Activated CD8-positive, alpha-beta T cell treated with anti-CD3 and anti-CD28 coated beads for 36 hours (primary cell): ENCODE results near the gene ABHD11. TPM values are rescaled to one million over a fixed set of nuclear protein-coding genes. Genes with fewer than 3 reads are reported as not detected.

ENCODE experiments used
- ATAC-seq: fragments of 200-7000 bp; cut with Tn5 transposase; one replicate; pipeline ENCODE4 v1.10.0; 2021; ENCODE audit warnings: mild to moderate bottlenecking, moderate library complexity
- CTCF ChIA-PET: fragments of 350-600 bp; sonication (Branson Sonifier 250); formaldehyde crosslinking; loops from one replicate; lab custom pipeline; 2021; ENCODE audit warnings: antibody characterized with exemption; lab: Charles Lee
- POLR2A ChIA-PET: fragments of 350-600 bp; sonication (Branson Sonifier 250); formaldehyde crosslinking; loops from one replicate; lab custom pipeline; 2021; ENCODE audit warnings: antibody characterized with exemption; lab: Charles Lee
- DNase-seq: peaks from one replicate; pipeline ENCODE4 v3.0.0-alpha.2; 2020
- H3K27ac Mint-ChIP-seq: one replicate; pipeline ENCODE4 v1.8.0; 2021; ENCODE audit warnings: mild to moderate bottlenecking, mixed read lengths
- H3K27me3 Mint-ChIP-seq: one replicate; pipeline ENCODE4 v1.8.0; 2021; ENCODE audit warnings: mixed read lengths
- H3K36me3 Mint-ChIP-seq: one replicate; pipeline ENCODE4 v1.8.0; 2021; ENCODE audit warnings: low read depth, mixed read lengths
- H3K4me1 Mint-ChIP-seq: one replicate; pipeline ENCODE4 v1.8.0; 2021; ENCODE audit warnings: low read depth, mixed read lengths
- H3K4me3 Mint-ChIP-seq: one replicate; pipeline ENCODE4 v1.8.0; 2021; ENCODE audit warnings: mild to moderate bottlenecking, moderate library complexity, mixed read lengths
- H3K9me3 Mint-ChIP-seq: one replicate; pipeline ENCODE4 v1.8.0; 2021; ENCODE audit warnings: mixed read lengths
- intact Hi-C: fragments of 100-400 bp; cut with micrococcal nuclease; formaldehyde crosslinking; loops from one replicate; pipeline ENCODE4 v1.10.0; 2022
- total RNA-seq, 2 experiments: library from RNA; stranded (reverse); gene quantifications; one replicate each; pipeline ENCODE4 v1.2.3, GENCODE V29; 2021
- TF ChIP-seq, protein P1 (sequence below): fragments of 200-600 bp; IDR thresholded peaks from one replicate; pipeline ENCODE4 v1.8.0; 2022; ENCODE audit warnings: antibody characterized with exemption, mild to moderate bottlenecking

ABHD11 gene
- total RNA-seq, 2 experiments from 2014 or later = 19.0 to 21.5 TPM

DNA sequence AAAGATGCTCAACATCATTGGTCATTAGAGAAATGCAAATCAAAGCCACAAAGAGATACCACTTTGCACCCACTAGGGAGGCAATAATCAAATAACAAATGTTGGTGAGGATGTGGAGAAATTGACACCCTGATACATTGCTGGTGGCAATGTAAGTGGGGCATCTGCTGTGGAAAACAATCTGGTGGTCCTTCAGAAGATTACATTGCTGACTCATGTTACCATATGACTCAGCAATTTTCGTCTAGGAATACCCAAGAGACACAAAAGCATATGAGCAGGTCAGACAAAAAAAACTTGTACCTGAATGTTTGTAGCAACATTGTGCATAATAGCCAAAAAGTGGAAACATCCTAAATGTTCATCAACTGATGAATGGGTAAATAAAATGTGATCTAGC, 36.3 kb upstream of the ABHD11 start:
- Mint-ChIP-seq H3K4me3 (no peak overlapping the region), H3K4me1 (peaks cover 6% of the 10 kb centered on the region), H3K27ac (no peak overlapping the region), H3K9me3 (no peaks in the 10 kb centered on the region), H3K27me3 (peaks cover 17% of the 10 kb centered on the region), H3K36me3 (no peaks in the 10 kb centered on the region)
- ChIA-PET POLR2A (no interaction called here), CTCF (no interaction called here)
- no peak for DNase-seq
- TF ChIP-seq, protein P1, sequence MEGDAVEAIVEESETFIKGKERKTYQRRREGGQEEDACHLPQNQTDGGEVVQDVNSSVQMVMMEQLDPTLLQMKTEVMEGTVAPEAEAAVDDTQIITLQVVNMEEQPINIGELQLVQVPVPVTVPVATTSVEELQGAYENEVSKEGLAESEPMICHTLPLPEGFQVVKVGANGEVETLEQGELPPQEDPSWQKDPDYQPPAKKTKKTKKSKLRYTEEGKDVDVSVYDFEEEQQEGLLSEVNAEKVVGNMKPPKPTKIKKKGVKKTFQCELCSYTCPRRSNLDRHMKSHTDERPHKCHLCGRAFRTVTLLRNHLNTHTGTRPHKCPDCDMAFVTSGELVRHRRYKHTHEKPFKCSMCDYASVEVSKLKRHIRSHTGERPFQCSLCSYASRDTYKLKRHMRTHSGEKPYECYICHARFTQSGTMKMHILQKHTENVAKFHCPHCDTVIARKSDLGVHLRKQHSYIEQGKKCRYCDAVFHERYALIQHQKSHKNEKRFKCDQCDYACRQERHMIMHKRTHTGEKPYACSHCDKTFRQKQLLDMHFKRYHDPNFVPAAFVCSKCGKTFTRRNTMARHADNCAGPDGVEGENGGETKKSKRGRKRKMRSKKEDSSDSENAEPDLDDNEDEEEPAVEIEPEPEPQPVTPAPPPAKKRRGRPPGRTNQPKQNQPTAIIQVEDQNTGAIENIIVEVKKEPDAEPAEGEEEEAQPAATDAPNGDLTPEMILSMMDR = no peak
- no peak for ATAC-seq
- intact Hi-C loops = no loop called here

DNA sequence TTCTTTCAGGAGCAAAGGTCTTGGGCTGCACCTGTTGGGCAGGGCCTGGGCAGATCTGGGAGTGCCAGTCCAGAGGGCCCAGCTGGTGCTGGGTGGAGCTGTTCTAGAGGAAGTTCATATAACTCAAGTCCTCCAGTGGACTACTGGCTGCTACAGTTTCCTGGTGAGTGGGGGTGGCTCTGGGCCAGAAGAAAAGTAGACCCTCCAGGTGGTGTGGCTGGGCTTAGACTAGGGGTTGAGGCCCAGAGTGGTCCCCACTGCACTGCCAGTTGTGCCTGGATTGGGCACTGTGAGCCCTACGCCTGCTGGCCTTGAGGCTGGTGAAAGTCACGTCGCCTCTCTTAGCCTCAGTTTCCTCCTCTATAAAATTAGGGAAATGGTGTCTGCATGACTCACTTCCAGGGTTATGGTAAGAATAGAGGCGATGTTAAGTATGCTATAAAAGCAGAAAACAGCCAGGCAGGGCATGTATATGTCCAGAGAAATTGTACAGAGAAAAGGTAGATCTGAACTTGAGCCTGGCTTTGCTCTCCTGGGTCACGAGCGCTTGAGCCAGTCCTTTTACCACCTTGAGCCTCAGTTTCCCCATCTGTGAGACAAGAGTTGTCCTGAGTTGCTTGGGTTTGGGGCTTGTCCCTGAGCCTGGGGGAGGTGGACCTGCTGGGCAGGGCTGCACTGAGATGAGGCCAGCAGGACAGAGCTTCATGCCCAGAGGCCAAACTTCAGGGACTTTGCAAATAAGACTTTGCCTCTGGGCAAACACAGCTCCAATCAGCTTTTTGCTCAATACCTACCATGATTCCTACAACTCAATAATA, 35.3 kb upstream of the ABHD11 start:
- DNase-seq (no peak), ATAC-seq (no peak)
- H3K27me3 Mint-ChIP-seq = peaks cover 21% of the 10 kb centered on the region
- CTCF ChIA-PET = no interaction called here
- no peaks in the 10 kb centered on the region for H3K9me3 Mint-ChIP-seq
- no peak overlapping the region for H3K27ac Mint-ChIP-seq
- H3K4me3 Mint-ChIP-seq = no peak overlapping the region
- intact Hi-C loops = no loop called here
- H3K36me3 Mint-ChIP-seq = no peaks in the 10 kb centered on the region
- TF ChIP-seq, protein P1 = no peak
- POLR2A ChIA-PET = no interaction called here
- peaks cover 6% of the 10 kb centered on the region for H3K4me1 Mint-ChIP-seq

DNA sequence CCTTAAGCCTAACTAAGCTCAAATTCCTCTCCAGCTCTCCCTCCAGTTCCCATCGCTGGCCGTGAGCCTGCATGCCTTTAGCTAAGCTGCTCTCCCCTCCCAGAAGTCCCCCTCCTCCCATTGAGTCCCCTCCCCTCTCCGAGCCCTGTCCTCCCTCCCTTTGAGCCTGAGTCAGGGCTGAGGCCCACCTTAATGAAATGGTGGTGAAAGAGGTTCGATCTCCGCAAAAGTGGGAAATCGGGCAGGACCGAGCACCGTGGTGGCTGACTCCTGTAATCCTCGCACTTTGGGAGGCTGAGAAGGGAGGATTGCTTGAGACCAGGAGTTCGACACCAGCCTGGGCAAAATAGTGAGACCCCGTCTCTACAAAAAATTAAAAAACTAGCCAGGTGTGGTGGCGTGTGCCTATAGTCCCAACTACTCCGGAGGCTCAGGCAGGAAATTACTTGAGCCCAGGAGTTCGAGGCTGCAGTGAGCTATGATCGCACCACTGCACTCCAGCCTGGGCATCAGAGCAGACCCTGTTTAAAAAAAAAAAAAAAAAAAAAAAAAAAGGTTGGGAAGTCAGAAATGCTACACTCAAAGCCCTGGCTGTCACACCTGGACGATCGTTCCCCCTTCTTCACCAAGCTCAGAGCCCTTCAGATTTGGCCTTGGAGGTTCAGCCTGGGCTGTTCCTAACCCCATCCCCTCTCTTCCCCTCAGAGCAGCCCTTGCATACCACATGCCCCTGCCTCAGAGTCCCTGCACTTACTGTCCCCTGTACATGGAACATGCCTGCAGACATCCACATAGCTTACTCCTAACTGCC, 32.5 kb upstream of the ABHD11 start:
- ATAC-seq (no peak), DNase-seq (no peak)
- H3K4me3 Mint-ChIP-seq = no peak overlapping the region
- peaks cover 36% of the 10 kb centered on the region for H3K27me3 Mint-ChIP-seq
- intact Hi-C loops = no loop called here
- H3K36me3 Mint-ChIP-seq = no peaks in the 10 kb centered on the region
- peaks cover 6% of the 10 kb centered on the region for H3K4me1 Mint-ChIP-seq
- ChIA-PET CTCF (no interaction called here), POLR2A (interaction anchor here (0.6 kb wide), 1 partner anchor 522 kb away, joined by 3 read pairs; no protein-coding TSS in a partner anchor)
- H3K27ac Mint-ChIP-seq = no peak overlapping the region
- TF ChIP-seq, protein P1 = no peak
- H3K9me3 Mint-ChIP-seq = no peaks in the 10 kb centered on the region

DNA sequence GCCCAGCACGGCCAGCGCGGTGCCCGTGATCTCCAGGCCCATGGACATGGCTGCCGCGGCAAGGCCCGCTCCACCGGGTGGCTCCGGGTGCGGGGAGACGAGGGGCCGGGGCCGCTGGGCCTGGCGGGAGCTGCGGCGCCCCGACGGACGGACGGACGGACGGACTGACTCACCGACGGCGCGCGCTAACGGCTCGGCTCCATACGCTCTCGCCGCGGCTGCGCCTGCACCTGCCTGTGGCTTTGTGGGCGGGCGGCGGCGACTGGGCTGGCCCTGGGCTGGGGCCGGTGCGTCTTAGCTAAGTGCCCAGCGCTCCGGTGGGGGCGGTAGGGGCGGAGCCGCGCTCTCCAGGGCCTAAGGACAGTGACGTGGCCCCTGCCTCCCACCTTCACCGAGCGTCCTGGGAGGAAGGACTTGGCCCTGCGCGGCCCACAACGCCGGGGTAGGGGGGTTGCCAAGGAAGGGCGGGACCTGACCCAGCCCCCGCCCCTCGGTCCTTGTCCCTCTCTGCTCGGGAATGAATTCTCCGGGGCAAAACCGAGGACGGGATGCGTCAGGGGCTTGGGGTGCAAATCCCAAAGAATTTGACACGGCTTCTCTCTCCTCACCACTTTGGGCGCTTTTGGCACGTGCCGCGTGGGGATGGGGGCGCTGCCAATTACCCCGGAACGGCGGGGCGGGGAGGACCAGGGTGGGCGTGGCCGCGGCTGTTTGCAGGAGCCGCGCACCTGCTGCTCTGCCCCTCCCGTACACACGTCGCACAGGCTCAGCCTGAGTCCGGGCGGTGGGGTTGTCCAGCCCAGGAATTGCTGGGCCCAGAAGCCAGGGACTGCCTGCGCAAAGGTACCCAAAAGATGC, 31.6 kb upstream of the ABHD11 start, which contains the start of gene CLDN3:
Gene CLDN3, minus strand, starts transcription at position 269 of the 858 bp plus-strand sequence. Its CDS starts 221 bp downstream, at position 48.
- POLR2A ChIA-PET = no interaction called here
- H3K4me1 Mint-ChIP-seq = peaks cover 6% of the 10 kb centered on the region
- DNase-seq = peak; percentile 12
- peak; percentile 45 for ATAC-seq
- H3K27ac Mint-ChIP-seq = no peak within 1 kb of the TSS
- H3K27me3 Mint-ChIP-seq = peaks cover 36% of the 10 kb centered on the region
- no peaks in the 10 kb centered on the region for H3K36me3 Mint-ChIP-seq
- CTCF ChIA-PET = no interaction called here
- TF ChIP-seq, protein P1 = no peak
- H3K9me3 Mint-ChIP-seq = no peaks in the 10 kb centered on the region
- no peak within 1 kb of the TSS for H3K4me3 Mint-ChIP-seq
- intact Hi-C loops = no loop called here
